Measurements from ENCODE around the gene SMTN.
"Not testable (repeated sequence)": the region's sequence is repeated elsewhere in the genome, so short reads cannot be mapped to it uniquely, and the experiment has no call there.

SMTN gene

GRCh38 chr22:31106001-31106571 lies 25.0 kb downstream of the SMTN start:
- DNase-seq: no peak

- DNase-seq: no peak
Measured at GRCh38 chr22:31106731-31107177, 25.6 kb downstream of the SMTN start.

- peak; percentile 87 for DNase-seq
Measured at GRCh38 chr22:31107178-31107893, 26.2 kb downstream of the SMTN start, which contains the start of gene SELENOM. TSS of gene SELENOM (minus strand) at chr22:31107568. CDS start at chr22:31107505, 63 bp downstream.

- DNase-seq: no peak
Measured at GRCh38 chr22:31107894-31108218, 26.7 kb downstream of the SMTN start.

GRCh38 chr22:31112547-31113091 lies 31.5 kb downstream of the SMTN start:
- DNase-seq: not testable (repeated sequence)

GRCh38 chr22:31118046-31118820 lies 37.1 kb downstream of the SMTN start:
- no peak for DNase-seq

- no peak for DNase-seq
Measured at GRCh38 chr22:31119026-31119717, 38.1 kb downstream of the SMTN start.

GRCh38 chr22:31120230-31120629 lies 39.1 kb downstream of the SMTN start:
- DNase-seq: no peak

GRCh38 chr22:31120642-31121041 lies 39.5 kb downstream of the SMTN start:
- DNase-seq: no peak

- no peak for DNase-seq
Measured at GRCh38 chr22:31121403-31121802, 40.3 kb downstream of the SMTN start.

GRCh38 chr22:31122196-31122531 lies 41.0 kb downstream of the SMTN start:
- no peak for DNase-seq

GRCh38 chr22:31122532-31123291 lies 41.6 kb downstream of the SMTN start, which contains the start of gene INPP5J:
TSS of gene INPP5J (plus strand) at chr22:31122966. CDS start at chr22:31123015, 49 bp downstream.
- no peak for DNase-seq

- DNase-seq: no peak
Measured at GRCh38 chr22:31123292-31123602, 42.1 kb downstream of the SMTN start.

GRCh38 chr22:31124290-31124689 lies 43.2 kb downstream of the SMTN start:
- no peak for DNase-seq

- no peak for DNase-seq
Measured at GRCh38 chr22:31124811-31125465, 43.8 kb downstream of the SMTN start.

GRCh38 chr22:31125521-31126117 lies 44.5 kb downstream of the SMTN start:
- no peak for DNase-seq

GRCh38 chr22:31126128-31126868 lies 45.2 kb downstream of the SMTN start:
- DNase-seq: no peak

- no peak for DNase-seq
Measured at GRCh38 chr22:31126869-31127175, 45.7 kb downstream of the SMTN start.

- DNase-seq: no peak
Measured at GRCh38 chr22:31127181-31127772, 46.2 kb downstream of the SMTN start.

- no peak for DNase-seq
Measured at GRCh38 chr22:31128156-31128555, 47.0 kb downstream of the SMTN start.

- DNase-seq: no peak
Measured at GRCh38 chr22:31130873-31131272, 49.8 kb downstream of the SMTN start.

Data from activated naive CD4-positive, alpha-beta T cell treated with anti-CD3 and anti-CD28 coated beads, Interleukin-2, amount 50 U/mL, for 16 hours (primary cell).